ENCODE measurements around the gene DAP.
A peak's percentile ranks its signal among the peaks of the same experiment; 100 is the strongest.

Gene DAP

DNA sequence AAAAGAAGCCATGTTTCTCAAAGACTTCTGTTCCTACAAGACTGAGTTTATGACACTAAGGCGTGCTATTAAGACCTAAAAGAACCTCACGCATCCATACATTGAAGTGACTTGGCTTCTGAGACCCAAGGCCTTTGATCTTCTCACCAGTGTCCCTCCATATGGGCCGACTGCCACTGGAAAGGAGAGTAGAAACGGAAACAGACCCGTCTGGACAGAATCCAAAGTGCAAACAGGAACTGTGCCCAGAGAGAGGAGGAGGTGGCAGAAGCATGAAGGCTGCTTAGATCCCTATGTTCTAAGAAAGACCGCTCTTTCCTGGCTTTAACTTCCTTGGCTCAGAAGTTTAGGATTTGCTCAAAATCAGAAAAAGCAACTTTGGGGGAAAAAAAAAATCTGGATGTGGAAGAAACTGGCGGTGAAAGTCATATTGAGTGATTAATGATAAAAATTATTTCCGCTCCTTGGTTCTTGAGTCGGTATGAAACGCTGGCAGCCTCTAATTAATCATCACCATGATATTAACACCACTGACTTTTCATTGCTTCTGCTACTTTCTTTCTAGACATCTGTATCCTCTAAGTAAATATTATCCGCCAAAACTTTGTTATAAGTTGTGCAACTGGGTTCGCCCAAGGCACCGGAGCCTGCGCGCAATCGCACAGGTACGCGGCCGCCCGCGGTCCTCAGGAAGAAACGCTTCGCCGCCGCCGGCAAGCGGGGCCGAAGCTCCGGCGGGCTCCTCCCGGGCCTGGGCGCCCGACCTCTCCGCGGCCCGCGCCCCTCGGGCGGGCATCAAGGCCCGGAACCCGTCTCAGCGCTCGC is 726 bp downstream of the DAP start:
- DNase-seq = peak; percentile 63

GRCh38 chr5:10759111-10759510 is 1.9 kb downstream of the DAP start:
- no peak for DNase-seq

DNA sequence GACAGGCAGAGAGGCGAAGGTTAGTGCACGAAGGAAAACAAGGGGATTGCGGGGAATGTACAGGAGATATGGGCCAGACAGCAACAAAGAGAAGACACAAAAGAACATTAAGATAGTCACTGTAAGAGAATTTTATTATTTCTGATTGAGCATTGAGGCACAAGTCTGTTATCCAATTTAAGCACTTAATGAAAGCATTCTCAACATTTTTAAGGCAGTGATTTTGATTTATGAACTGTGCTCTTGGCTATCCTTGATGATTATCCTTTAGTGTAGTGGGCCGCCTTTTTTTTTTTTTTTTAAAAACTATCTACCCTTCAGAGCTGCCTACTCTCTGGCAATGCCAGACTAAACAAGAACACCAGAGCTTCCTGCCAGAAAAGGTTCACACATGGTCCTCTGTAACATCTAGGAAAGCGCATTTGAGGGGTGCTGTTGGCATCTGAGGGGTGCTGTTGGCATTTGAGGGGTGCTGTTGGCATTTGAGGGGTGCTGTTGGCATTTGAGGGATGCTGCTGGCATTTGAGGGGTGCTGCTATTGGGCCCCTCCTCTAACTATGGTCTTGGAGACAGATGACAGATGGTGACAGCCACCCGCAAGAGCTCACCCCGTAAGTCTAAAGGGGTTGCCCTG is 3.0 kb downstream of the DAP start:
- DNase-seq = no peak

- no peak for DNase-seq
Observed at GRCh38 chr5:10757043-10757442, 4.0 kb downstream of the DAP start.

GRCh38 chr5:10756549-10756948 is 4.5 kb downstream of the DAP start:
- DNase-seq = peak; percentile 92

- no peak for DNase-seq
Observed at GRCh38 chr5:10753178-10753577, 7.9 kb downstream of the DAP start.

GRCh38 chr5:10752451-10752850 is 8.6 kb downstream of the DAP start:
- DNase-seq = no peak

GRCh38 chr5:10750909-10751308 is 10.1 kb downstream of the DAP start:
- DNase-seq = no peak

DNA sequence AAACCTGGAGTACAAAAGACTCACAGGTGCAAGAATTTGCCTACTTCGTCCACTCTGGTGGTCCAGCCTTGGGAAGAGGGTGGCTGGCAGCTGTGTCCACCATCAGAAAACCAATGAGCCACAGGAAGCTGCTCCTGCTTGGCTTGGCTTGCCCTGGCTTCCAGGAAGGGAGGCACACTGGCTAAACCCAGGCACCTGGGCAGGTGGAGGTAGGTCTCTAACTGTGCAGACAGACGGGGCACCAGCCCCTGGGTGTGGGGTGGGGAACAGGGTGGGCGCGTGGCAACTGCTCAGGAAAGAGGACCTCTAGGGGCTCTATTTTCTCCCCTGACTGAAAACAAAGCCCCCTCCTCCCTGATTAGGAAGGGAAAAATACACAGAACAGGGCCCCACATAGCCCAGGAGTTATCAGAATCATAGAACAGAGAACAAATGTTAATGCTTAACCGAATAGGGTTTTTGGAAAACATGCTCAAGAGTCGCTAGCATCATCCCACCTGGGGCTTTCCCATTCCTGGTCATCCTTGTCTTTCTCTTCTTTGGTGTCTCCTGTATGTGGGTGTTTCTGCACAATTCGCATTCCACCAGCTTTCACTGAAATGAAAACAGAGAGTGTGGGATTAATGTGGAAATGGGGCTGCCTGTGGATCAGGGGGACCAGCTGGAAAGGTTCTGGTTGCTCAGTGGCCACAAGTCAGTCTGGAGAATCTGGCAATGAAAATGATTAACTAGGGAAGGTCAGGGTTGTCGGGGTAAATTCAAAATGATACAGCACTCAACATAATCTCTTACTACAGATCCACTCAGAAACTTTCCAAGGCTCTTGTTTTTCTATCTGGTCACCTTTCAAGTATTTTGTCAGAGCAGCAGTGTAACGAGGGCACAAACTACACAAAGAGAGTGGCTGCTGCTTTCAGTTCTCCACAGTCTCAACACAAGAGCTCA is 13.1 kb downstream of the DAP start:
- DNase-seq = no peak

GRCh38 chr5:10746711-10747110 is 14.3 kb downstream of the DAP start:
- no peak for DNase-seq

DNA sequence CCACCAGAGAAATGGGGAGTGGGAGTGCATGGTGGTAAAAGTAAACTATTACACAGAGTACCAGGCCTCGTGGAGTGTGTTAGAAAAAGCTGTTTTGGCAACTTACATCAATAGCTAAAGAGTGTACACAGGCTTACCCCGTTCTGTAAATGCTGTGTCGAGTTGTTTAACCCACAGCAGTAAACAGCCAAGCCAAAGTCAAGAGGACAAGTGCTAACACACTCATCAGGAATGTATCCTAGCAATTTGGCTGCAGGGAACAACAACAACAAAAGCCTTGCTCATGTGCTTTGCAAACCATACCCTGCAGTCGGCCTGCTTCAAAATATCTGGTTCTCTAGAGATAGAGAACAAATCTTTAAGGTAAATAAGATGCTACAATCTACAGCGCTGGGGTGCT is 15.9 kb downstream of the DAP start:
- no peak for DNase-seq

- no peak for DNase-seq
Observed at GRCh38 chr5:10744681-10745080, 16.4 kb downstream of the DAP start.

DNA sequence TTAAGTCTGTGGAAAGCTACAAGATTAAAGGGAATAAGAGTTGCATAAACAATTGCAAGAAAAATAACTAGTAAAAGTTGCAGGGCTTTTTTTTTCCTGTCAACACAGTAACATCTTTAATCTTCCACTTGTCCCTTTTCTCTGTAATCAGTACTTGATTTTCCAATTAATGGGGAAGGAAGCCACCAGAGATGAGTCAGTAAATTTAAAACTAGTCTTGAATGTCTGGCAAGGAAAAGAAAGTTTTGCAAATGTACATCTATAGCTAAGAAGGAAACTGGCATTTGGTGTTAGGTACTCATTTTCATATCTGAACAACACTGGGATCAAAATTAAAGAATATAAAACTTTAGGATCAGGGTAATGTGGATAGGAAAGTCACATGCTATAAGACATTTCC is 17.1 kb downstream of the DAP start:
- DNase-seq = no peak

- DNase-seq = no peak
Observed at GRCh38 chr5:10743526-10743925, 17.5 kb downstream of the DAP start.

DNA sequence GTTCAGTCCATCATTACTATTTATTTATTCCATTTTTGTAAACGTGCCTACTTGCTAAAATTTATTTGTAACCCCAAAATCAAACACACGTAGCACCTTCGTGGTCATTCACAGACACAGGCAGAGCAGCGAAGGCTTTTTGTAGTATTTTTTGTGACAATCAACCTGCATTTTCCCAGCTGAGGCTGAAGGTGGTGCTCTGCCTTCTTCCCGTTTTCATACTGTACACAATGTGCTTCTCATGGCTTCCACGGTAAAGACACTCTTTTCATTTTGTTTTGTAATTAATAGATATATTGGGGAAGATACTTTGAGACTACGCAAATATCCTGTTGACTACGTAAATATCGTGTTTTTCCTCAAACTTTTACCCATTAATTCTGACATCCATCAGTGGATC is 19.4 kb downstream of the DAP start:
- DNase-seq = no peak

- no peak for DNase-seq
Observed at GRCh38 chr5:10740384-10740783, 20.6 kb downstream of the DAP start.

GRCh38 chr5:10737880-10738279 is 23.2 kb downstream of the DAP start:
- no peak for DNase-seq

DNA sequence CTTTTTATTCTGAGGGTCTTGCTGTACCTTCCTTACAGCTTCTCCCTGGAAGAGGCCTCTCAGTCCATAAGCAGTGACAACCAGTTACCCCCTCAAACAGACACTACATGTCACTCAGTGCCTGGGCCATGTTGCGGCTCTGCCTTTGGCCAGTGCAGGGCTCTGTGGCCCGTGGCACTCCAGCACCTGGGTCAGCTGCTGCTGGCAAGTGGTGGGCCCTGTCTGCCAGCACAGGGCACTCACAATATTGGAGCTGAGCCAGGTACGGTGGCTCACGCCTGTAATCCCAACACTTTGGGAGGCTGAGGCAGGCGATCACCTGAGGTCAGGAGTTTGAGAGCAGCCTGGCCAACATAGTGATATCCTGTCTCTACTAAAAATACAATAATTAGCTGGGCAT is 24.2 kb downstream of the DAP start:
- no peak for DNase-seq

GRCh38 chr5:10736354-10736753 is 24.7 kb downstream of the DAP start:
- DNase-seq = no peak

GRCh38 chr5:10735569-10736276 is 25.3 kb downstream of the DAP start:
- DNase-seq = no peak

- no peak for DNase-seq
Observed at GRCh38 chr5:10734832-10735523, 26.1 kb downstream of the DAP start.

DNA sequence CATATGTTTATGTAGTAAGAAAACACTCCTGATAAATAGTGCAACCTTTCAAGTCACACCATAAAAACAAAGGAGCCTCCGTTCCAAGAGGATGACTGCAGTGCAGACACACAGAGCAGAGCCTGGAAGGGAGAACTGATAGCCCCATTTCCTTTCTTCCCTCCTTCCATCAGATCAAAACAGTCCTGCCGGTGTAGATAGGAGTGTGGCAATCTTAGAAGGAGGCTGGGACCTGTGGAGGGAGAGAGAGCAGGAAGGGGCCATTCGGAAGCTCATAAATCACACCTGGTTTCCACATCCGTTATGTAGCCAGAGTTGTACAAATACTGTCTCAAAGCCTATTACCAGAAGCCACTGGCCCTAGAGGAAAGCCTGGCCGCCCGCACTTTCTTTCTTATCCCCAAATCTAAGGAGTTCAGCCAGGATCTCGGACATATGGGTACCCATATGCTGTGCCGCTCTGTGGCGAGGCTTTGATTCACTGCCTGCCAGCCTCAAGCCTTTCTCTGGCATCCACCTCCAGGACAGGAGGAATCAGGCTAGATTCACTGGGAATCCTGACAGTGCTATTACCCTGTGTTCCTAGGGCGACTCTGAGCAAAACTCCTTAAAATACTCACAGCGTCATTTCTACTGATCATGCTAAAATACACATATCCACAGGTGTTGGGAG is 26.9 kb downstream of the DAP start:
- no peak for DNase-seq
